GM12874 (cell line): ENCODE data around the gene NDUFA11.

ENCODE experiments used
- TF ChIP-seq, protein P1 (sequence below): IDR thresholded peaks from 2 replicates; pipeline ENCODE4 v1.5.1; 2011; ENCODE audit warnings: low read depth, mild to moderate bottlenecking, control low read depth, low read length, moderate library complexity; ENCODE audit not compliant: insufficient read depth

NDUFA11 gene

DNA sequence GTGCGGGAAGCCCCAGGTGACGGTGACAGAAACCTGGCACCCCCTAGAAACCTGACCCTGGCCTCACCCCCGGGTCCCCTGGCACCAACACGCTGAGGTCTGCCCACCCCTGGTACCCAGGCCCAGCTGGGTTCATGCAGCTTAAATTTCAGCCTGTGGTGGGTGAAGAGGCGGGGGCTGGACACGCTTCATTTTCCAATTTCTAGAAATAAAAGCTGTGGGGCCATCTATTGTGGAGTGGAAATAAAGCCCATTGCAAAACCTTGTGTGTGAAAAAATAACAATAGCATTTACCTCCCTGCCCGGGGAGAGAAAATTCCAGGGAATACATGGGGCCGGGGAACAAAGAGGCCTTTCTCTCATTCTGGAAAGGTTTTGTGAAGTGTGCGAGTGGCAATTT lies 25.7 kb downstream of the NDUFA11 start:
- TF ChIP-seq, protein P1, sequence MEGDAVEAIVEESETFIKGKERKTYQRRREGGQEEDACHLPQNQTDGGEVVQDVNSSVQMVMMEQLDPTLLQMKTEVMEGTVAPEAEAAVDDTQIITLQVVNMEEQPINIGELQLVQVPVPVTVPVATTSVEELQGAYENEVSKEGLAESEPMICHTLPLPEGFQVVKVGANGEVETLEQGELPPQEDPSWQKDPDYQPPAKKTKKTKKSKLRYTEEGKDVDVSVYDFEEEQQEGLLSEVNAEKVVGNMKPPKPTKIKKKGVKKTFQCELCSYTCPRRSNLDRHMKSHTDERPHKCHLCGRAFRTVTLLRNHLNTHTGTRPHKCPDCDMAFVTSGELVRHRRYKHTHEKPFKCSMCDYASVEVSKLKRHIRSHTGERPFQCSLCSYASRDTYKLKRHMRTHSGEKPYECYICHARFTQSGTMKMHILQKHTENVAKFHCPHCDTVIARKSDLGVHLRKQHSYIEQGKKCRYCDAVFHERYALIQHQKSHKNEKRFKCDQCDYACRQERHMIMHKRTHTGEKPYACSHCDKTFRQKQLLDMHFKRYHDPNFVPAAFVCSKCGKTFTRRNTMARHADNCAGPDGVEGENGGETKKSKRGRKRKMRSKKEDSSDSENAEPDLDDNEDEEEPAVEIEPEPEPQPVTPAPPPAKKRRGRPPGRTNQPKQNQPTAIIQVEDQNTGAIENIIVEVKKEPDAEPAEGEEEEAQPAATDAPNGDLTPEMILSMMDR = no peak

- TF ChIP-seq, protein P1 = no peak
Measured at GRCh38 chr19:5877427-5877826, 26.2 kb downstream of the NDUFA11 start.

DNA sequence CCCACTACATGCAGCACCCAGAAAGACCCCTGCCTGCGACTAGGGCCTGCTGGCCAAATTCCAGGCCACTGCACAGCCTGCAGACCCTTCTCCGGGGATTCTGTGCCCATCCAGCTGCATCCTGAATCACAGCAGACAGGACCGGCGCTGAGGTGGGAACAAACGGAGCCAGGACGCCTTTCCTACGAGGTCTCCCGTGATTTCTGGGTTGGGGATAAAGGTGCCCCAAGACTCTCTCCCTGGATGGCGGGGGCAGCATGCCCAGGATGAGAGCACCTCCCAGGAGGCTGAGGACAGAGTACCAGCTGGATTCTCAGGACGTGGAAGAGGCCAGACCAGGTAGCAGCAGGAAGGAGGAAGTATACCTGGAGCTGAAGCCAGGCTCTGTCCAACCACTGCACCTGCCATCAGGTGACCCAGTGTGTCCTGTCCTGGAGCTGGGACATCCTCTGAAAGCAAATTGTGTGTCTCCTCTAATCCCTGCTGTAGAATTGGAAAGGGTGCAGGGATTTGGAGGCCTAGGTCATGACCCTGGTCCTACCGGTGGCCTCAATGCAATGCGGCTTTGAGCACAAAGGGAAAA lies 29.9 kb downstream of the NDUFA11 start:
- TF ChIP-seq, protein P1 = no peak

- TF ChIP-seq, protein P1 = no peak
Measured at GRCh38 chr19:5870986-5871394, 32.6 kb downstream of the NDUFA11 start.

GRCh38 chr19:5867201-5868136 lies 36.1 kb downstream of the NDUFA11 start:
- TF ChIP-seq, protein P1 = no peak

GRCh38 chr19:5865772-5866171 lies 37.8 kb downstream of the NDUFA11 start:
- TF ChIP-seq, protein P1 = no peak

- TF ChIP-seq, protein P1 = no peak
Measured at GRCh38 chr19:5864725-5865486, 38.7 kb downstream of the NDUFA11 start.
